GM18508 (cell line): Measurements from ENCODE around the gene RAMP3.
A peak's percentile ranks its signal among the peaks of the same experiment; 100 is the strongest.
"Not testable (repeated sequence)": the region's sequence is repeated elsewhere in the genome, so short reads cannot be mapped to it uniquely, and the experiment has no call there.

Experiments
- ATAC-seq: cut with Tn5 transposase; IDR thresholded peaks from one replicate; pipeline ENCODE4 v1.9.1; 2021; ENCODE audit warnings: moderate number of reproducible peaks; ENCODE audit not compliant: insufficient read depth, unreplicated experiment

RAMP3 gene

GRCh38 chr7:45188736-45189135 lies 31.1 kb downstream of the RAMP3 start:
- no peak for ATAC-seq

GRCh38 chr7:45189151-45189970 lies 31.8 kb downstream of the RAMP3 start:
- no peak for ATAC-seq

- no peak for ATAC-seq
These were observed 33.0 kb downstream of the RAMP3 start for GRCh38 chr7:45190406-45191165.

- ATAC-seq: no peak
These were observed 33.8 kb downstream of the RAMP3 start for GRCh38 chr7:45191396-45191795.

- no peak for ATAC-seq
These were observed 35.0 kb downstream of the RAMP3 start for GRCh38 chr7:45192621-45193041.

GRCh38 chr7:45193828-45194227 lies 36.2 kb downstream of the RAMP3 start:
- no peak for ATAC-seq

- peak; percentile 85 for ATAC-seq
These were observed 38.8 kb downstream of the RAMP3 start for GRCh38 chr7:45196374-45196773.

GRCh38 chr7:45197461-45197860 lies 39.9 kb downstream of the RAMP3 start:
- ATAC-seq: no peak

- no peak for ATAC-seq
These were observed 41.4 kb downstream of the RAMP3 start for GRCh38 chr7:45198986-45199385.

GRCh38 chr7:45199506-45199905 lies 41.9 kb downstream of the RAMP3 start:
- ATAC-seq: no peak

GRCh38 chr7:45202625-45203024 lies 45.0 kb downstream of the RAMP3 start:
- no peak for ATAC-seq

- ATAC-seq: no peak
These were observed 45.4 kb downstream of the RAMP3 start for GRCh38 chr7:45203036-45203435.

- no peak for ATAC-seq
These were observed 45.9 kb downstream of the RAMP3 start for GRCh38 chr7:45203459-45203858.

- peak; percentile 81 for ATAC-seq
These were observed 46.4 kb downstream of the RAMP3 start for GRCh38 chr7:45203936-45204445.

GRCh38 chr7:45206266-45206665 lies 48.7 kb downstream of the RAMP3 start:
- not testable (repeated sequence) for ATAC-seq

- not testable (repeated sequence) for ATAC-seq
These were observed 52.3 kb downstream of the RAMP3 start for GRCh38 chr7:45209909-45210308.

GRCh38 chr7:45211066-45211465 lies 53.5 kb downstream of the RAMP3 start:
- ATAC-seq: no peak

- no peak for ATAC-seq
These were observed 54.4 kb downstream of the RAMP3 start for GRCh38 chr7:45211958-45212357.

- ATAC-seq: no peak
These were observed 55.0 kb downstream of the RAMP3 start for GRCh38 chr7:45212606-45213005.

- ATAC-seq: no peak
These were observed 58.0 kb downstream of the RAMP3 start for GRCh38 chr7:45215601-45216062.

GRCh38 chr7:45216181-45216580 lies 58.6 kb downstream of the RAMP3 start:
- ATAC-seq: no peak
